Stomach (tissue), 4 donors: Measurements from ENCODE around the gene TERB1.

Source experiments
- EP300 ChIP-seq: sonication (generic); formaldehyde crosslinking; IDR thresholded peaks from one replicate; pipeline ENCODE4 v1.6.1; 2017; ENCODE audit warnings: antibody characterized with exemption
- POLR2A ChIP-seq, 4 donors: fragments of 450-650 bp; IDR thresholded peaks; one replicate each; pipeline ENCODE4 v1.6.1; 2016; ENCODE audit warnings: antibody characterized with exemption in 4 of 4, control low read depth in 2 of 4, mild to moderate bottlenecking in 1 of 4, moderate library complexity in 1 of 4
- TF ChIP-seq, protein P1 (sequence below), 7 experiments: fragments of 450-650 bp in 4 of 7; fragments of 200-600 bp in 3 of 7; sonication (generic) in 3 of 7; IDR thresholded peaks; one replicate each; pipeline ENCODE4 v1.5.1; 2016 to 2019; ENCODE audit warnings: antibody characterized with exemption in 7 of 7, control low read depth in 2 of 7, mild to moderate bottlenecking in 1 of 7

DNA sequence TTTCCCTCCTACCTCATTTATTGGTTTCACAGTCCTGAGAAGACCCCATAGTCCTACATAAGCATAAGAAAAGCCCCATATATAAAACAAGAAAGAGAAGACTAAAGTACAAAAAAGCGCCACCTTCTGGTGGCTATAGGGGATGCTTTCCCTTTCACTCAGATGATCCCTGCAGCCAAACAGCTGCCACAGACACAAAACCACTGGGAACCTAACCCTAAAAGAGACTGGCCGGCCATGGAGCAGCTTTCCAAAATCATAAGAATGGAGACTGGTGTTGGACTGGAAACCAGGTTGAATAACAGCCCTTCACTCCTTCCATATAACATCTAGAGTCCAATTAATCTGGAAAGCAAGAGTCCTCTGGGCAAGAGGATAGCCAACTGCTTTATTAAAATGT is 61.4 kb downstream of the TERB1 start:
- TF ChIP-seq POLR2A (IDR thresholded peaks at IDR 0.05) (no peak), EP300 (no peak)
- TF ChIP-seq, protein P1, sequence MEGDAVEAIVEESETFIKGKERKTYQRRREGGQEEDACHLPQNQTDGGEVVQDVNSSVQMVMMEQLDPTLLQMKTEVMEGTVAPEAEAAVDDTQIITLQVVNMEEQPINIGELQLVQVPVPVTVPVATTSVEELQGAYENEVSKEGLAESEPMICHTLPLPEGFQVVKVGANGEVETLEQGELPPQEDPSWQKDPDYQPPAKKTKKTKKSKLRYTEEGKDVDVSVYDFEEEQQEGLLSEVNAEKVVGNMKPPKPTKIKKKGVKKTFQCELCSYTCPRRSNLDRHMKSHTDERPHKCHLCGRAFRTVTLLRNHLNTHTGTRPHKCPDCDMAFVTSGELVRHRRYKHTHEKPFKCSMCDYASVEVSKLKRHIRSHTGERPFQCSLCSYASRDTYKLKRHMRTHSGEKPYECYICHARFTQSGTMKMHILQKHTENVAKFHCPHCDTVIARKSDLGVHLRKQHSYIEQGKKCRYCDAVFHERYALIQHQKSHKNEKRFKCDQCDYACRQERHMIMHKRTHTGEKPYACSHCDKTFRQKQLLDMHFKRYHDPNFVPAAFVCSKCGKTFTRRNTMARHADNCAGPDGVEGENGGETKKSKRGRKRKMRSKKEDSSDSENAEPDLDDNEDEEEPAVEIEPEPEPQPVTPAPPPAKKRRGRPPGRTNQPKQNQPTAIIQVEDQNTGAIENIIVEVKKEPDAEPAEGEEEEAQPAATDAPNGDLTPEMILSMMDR (IDR thresholded peaks at IDR 0.05), result peak in 4 of 7 experiments; percentile 41 to 60 (median 47)
